HepG2 (cell line): ENCODE results near the gene CAPN12.
"Not testable (repeated sequence)": the region's sequence is repeated elsewhere in the genome, so short reads cannot be mapped to it uniquely, and the experiment has no call there.

Experiments used
- GATAD2A ChIP-seq: IDR thresholded peaks from 2 replicates; pipeline ENCODE4 v1.6.1; 2016
- SPEN ChIP-seq: sonication (generic); formaldehyde crosslinking; IDR thresholded peaks from 2 replicates; pipeline ENCODE4 v1.5.1; 2020; ENCODE audit warnings: low read depth, mild to moderate bottlenecking, missing genetic modification reagents

- TF ChIP-seq GATAD2A, SPEN (CRISPR knock-in tag): not testable (repeated sequence)
Measured at GRCh38 chr19:38770949-38771275, 26.6 kb upstream of the CAPN12 start.
